ENCODE results near the gene MINDY4.

The MINDY4 gene

GRCh38 chr7:30896783-30897637, 125.8 kb downstream of the MINDY4 start:
- H3K4me3 ChIP-seq (ENCODE audit: low read depth, low read length) = no peak overlapping the region
- no peak for DNase-seq (ENCODE audit: low read depth)
- TF ChIP-seq CTCF (IDR thresholded peaks at IDR 0.05; ENCODE audit: insufficient read depth, low read depth, low read length, missing control alignments) = no peak

- TF ChIP-seq CTCF (IDR thresholded peaks at IDR 0.05; ENCODE audit: insufficient read depth, low read depth, low read length, missing control alignments) = no peak
- no peak overlapping the region for H3K4me3 ChIP-seq (ENCODE audit: low read depth, low read length)
These were observed 126.6 kb downstream of the MINDY4 start for GRCh38 chr7:30897770-30898169.

GRCh38 chr7:30898411-30898810, 127.2 kb downstream of the MINDY4 start:
- DNase-seq (ENCODE audit: low read depth) = no peak
- H3K4me3 ChIP-seq (ENCODE audit: low read depth, low read length) = no peak overlapping the region

More at GRCh38 chr7:30897770-30898169, 126.6 kb downstream of the MINDY4 start:
- no peak for DNase-seq (ENCODE audit: low read depth)

GRCh38 chr7:30899066-30899465, 127.8 kb downstream of the MINDY4 start:
- H3K4me3 ChIP-seq (ENCODE audit: low read depth, low read length) = no peak overlapping the region
- TF ChIP-seq CTCF (IDR thresholded peaks at IDR 0.05; ENCODE audit: insufficient read depth, low read depth, low read length, missing control alignments) = no peak
- no peak for DNase-seq (ENCODE audit: low read depth)

More at GRCh38 chr7:30898411-30898810, 127.2 kb downstream of the MINDY4 start:
- TF ChIP-seq CTCF (IDR thresholded peaks at IDR 0.05; ENCODE audit: insufficient read depth, low read depth, low read length, missing control alignments) = no peak

- H3K4me3 ChIP-seq (ENCODE audit: low read depth, low read length) = no peak overlapping the region
- TF ChIP-seq CTCF (IDR thresholded peaks at IDR 0.05; ENCODE audit: insufficient read depth, low read depth, low read length, missing control alignments) = no peak
- DNase-seq (ENCODE audit: low read depth) = no peak
These were observed 128.4 kb downstream of the MINDY4 start for GRCh38 chr7:30899630-30900029.

- H3K4me3 ChIP-seq (ENCODE audit: low read depth, low read length) = no peak overlapping the region
- no peak for TF ChIP-seq CTCF (IDR thresholded peaks at IDR 0.05; ENCODE audit: insufficient read depth, low read depth, low read length, missing control alignments)
- DNase-seq (ENCODE audit: low read depth) = no peak
These were observed 128.8 kb downstream of the MINDY4 start for GRCh38 chr7:30900053-30900452.

Measured in GM12865 (cell line).